HEK293 (cell line): Measurements from ENCODE around the gene TMEM135.

Experiments
- YY1 ChIP-seq: fragments of 450-650 bp; formaldehyde crosslinking; IDR thresholded peaks from 2 replicates; pipeline ENCODE4 v1.5.1; 2018; ENCODE audit warnings: missing biosample characterization, missing genetic modification characterization
- ZNF121 ChIP-seq: fragments of 450-650 bp; formaldehyde crosslinking; IDR thresholded peaks from 2 replicates; pipeline ENCODE4 v1.5.1; 2016; ENCODE audit warnings: missing biosample characterization, missing genetic modification characterization
- ZNF341 ChIP-seq: fragments of 450-650 bp; formaldehyde crosslinking; IDR thresholded peaks from 2 replicates; pipeline ENCODE4; 2016; ENCODE audit warnings: low read depth, missing biosample characterization, missing genetic modification characterization
- ZNF561 ChIP-seq: fragments of 450-650 bp; IDR thresholded peaks from 2 replicates; pipeline ENCODE4 v1.5.1; 2018; ENCODE audit warnings: missing biosample characterization, missing genetic modification characterization, borderline replicate concordance
- TF ChIP-seq, protein P1 (sequence below): fragments of 450-650 bp; formaldehyde crosslinking; IDR thresholded peaks from 2 replicates; pipeline ENCODE4 v1.5.1; 2016; ENCODE audit warnings: missing biosample characterization, missing genetic modification characterization

DNA sequence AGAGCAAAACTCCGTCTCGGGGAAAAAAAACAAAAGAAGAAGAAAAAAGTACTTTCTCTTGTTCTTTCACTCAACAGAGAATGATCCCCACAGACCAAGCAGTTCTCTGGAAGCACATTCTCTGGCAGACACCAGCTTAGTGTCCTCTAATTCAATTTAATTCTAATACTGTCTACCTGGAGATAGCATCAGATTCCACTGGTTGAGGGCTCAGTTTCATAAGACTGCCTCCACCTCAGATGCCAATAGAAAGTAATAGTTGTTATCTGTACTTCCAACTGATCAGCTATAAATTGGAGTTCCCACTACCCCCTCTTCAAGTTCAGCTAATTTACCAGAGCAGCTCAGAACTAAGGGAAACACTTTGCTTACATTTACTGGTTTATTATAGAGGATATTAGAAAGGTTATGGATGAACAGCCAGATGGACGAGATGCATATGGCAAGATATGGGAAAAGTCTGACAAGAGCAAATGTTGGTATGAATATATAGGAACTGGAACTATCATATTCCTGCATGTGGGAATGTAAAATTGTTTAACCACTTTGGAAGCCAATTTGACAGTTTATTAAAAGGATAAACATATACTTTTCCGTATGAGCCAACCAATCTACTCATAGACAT, 64.3 kb downstream of the TMEM135 start:
- TF ChIP-seq ZNF341 (tag by site-specific recombination): no peak
- TF ChIP-seq YY1: no peak
- TF ChIP-seq ZNF121 (tag by site-specific recombination): no peak
- TF ChIP-seq, protein P1, sequence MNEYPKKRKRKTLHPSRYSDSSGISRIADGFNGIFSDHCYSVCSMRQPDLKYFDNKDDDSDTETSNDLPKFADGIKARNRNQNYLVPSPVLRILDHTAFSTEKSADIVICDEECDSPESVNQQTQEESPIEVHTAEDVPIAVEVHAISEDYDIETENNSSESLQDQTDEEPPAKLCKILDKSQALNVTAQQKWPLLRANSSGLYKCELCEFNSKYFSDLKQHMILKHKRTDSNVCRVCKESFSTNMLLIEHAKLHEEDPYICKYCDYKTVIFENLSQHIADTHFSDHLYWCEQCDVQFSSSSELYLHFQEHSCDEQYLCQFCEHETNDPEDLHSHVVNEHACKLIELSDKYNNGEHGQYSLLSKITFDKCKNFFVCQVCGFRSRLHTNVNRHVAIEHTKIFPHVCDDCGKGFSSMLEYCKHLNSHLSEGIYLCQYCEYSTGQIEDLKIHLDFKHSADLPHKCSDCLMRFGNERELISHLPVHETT (tag by site-specific recombination): no peak
- TF ChIP-seq ZNF561 (tag by site-specific recombination): no peak
